WTC11 (cell line): ENCODE measurements around the gene IPPK.

Source experiments
- CTCF ChIP-seq: fragments of 200-600 bp; IDR thresholded peaks from 2 replicates; pipeline ENCODE4 v1.8.0; 2022; ENCODE audit warnings: antibody characterized with exemption
- ESRRA ChIP-seq: sonication (generic); formaldehyde crosslinking; IDR thresholded peaks from 2 replicates; pipeline ENCODE4 v1.8.1; 2022; ENCODE audit warnings: mild to moderate bottlenecking, missing genetic modification reagents, borderline replicate concordance
- ETV6 ChIP-seq: sonication (generic); formaldehyde crosslinking; IDR thresholded peaks from 2 replicates; pipeline ENCODE4 v1.8.1; 2022; ENCODE audit warnings: mild to moderate bottlenecking, missing genetic modification reagents
- FOXP1 ChIP-seq: sonication (generic); formaldehyde crosslinking; IDR thresholded peaks from 2 replicates; pipeline ENCODE4 v1.8.0; 2022; ENCODE audit warnings: missing genetic modification reagents, mild to moderate bottlenecking, moderate library complexity, borderline replicate concordance
- KAT7 ChIP-seq: sonication (generic); formaldehyde crosslinking; IDR thresholded peaks from 2 replicates; pipeline ENCODE4 v1.8.1; 2023; ENCODE audit warnings: missing genetic modification reagents, mild to moderate bottlenecking, borderline replicate concordance
- MYBL2 ChIP-seq: sonication (generic); formaldehyde crosslinking; IDR thresholded peaks from 2 replicates; pipeline ENCODE4 v1.8.1; 2023; ENCODE audit warnings: mild to moderate bottlenecking, moderate library complexity, missing genetic modification reagents
- NR2C2 ChIP-seq: sonication (generic); formaldehyde crosslinking; IDR thresholded peaks from 2 replicates; pipeline ENCODE4 v1.8.0; 2022; ENCODE audit warnings: mild to moderate bottlenecking, missing genetic modification reagents
- NR3C1 ChIP-seq: sonication (generic); formaldehyde crosslinking; conservative IDR thresholded peaks from 2 replicates; pipeline ENCODE4 v1.8.1; 2023; ENCODE audit warnings: low read depth, mild to moderate bottlenecking, missing genetic modification reagents
- SP1 ChIP-seq: sonication (generic); formaldehyde crosslinking; conservative IDR thresholded peaks from 2 replicates; pipeline ENCODE4 v1.8.1; 2022; ENCODE audit warnings: missing genetic modification reagents
- TEAD1 ChIP-seq: sonication (generic); formaldehyde crosslinking; IDR thresholded peaks from 2 replicates; pipeline ENCODE4 v1.8.0; 2022; ENCODE audit warnings: mild to moderate bottlenecking, missing genetic modification reagents
- USF2 ChIP-seq: sonication (generic); formaldehyde crosslinking; IDR thresholded peaks from 2 replicates; pipeline ENCODE4 v1.8.1; 2023; ENCODE audit warnings: mild to moderate bottlenecking, missing genetic modification reagents, moderate library complexity
- ZNF263 ChIP-seq: sonication (generic); formaldehyde crosslinking; IDR thresholded peaks from 2 replicates; pipeline ENCODE4 v1.8.1; 2022; ENCODE audit warnings: low read depth, mild to moderate bottlenecking, moderate library complexity, missing genetic modification reagents
- ZNF512 ChIP-seq: sonication (generic); formaldehyde crosslinking; IDR thresholded peaks from 2 replicates; pipeline ENCODE4 v1.8.1; 2022; ENCODE audit warnings: missing genetic modification reagents, borderline replicate concordance
- TF ChIP-seq, protein P1 (sequence below): fragments of 250-450 bp; sonication (Bioruptor Pico); IDR thresholded peaks from 2 replicates; pipeline ENCODE4 v1.9.0; 2021; ENCODE audit warnings: moderate library complexity, mild to moderate bottlenecking, inconsistent platforms, borderline replicate concordance

GRCh38 chr9:92654481-92655301 lies 15.2 kb downstream of the IPPK start:
- no peak for TF ChIP-seq ZNF512 (CRISPR knock-in tag)
- TF ChIP-seq, protein P1, sequence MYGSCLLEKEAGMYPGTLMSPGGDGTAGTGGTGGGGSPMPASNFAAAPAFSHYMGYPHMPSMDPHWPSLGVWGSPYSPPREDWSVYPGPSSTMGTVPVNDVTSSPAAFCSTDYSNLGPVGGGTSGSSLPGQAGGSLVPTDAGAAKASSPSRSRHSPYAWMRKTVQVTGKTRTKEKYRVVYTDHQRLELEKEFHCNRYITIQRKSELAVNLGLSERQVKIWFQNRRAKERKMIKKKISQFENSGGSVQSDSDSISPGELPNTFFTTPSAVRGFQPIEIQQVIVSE (CRISPR knock-in tag): no peak
- no peak for TF ChIP-seq CTCF
- TF ChIP-seq SP1 (CRISPR knock-in tag): no peak
- no peak for TF ChIP-seq ZNF263 (CRISPR knock-in tag)
- TF ChIP-seq ETV6: no peak
- TF ChIP-seq FOXP1 (CRISPR knock-in tag): no peak
- no peak for TF ChIP-seq ESRRA (CRISPR knock-in tag)
- no peak for TF ChIP-seq USF2 (CRISPR knock-in tag)
- TF ChIP-seq NR3C1 (CRISPR knock-in tag): no peak
- TF ChIP-seq NR2C2: no peak
- TF ChIP-seq KAT7: no peak
- no peak for TF ChIP-seq MYBL2
- no peak for TF ChIP-seq TEAD1 (CRISPR knock-in tag)
